Measurements from ENCODE around the gene EME2.

EME2 gene

GRCh38 chr16:1779741-1780676, 7.4 kb downstream of the EME2 start:
- no peak for DNase-seq (ENCODE audit: low spot score)
- POLR2A ChIA-PET (ENCODE audit: low non-redundant PET) = no interaction called here
- TF ChIP-seq CTCF (conservative IDR thresholded peaks at IDR 0.05; ENCODE audit: low read depth) = no peak
- CTCF ChIA-PET = no interaction called here
- peak overlapping the region; percentile 92 for H3K27ac ChIP-seq

GRCh38 chr16:1780677-1781072, 8.1 kb downstream of the EME2 start:
- peak overlapping the region; percentile 92 for H3K27ac ChIP-seq
- no peak for TF ChIP-seq CTCF (conservative IDR thresholded peaks at IDR 0.05; ENCODE audit: low read depth)
- ChIA-PET POLR2A (ENCODE audit: low non-redundant PET) (no interaction called here), CTCF (interaction anchor here (1.4 kb wide), 1 partner anchor 43 kb away, joined by 4 read pairs; no protein-coding TSS in a partner anchor)
- DNase-seq (ENCODE audit: low spot score) = no peak

- H3K27ac ChIP-seq = peak overlapping the region; percentile 92
- DNase-seq (ENCODE audit: low spot score) = no peak
- POLR2A ChIA-PET (ENCODE audit: low non-redundant PET) = interaction anchor here (2.3 kb wide), 1 partner anchor 11 kb away, joined by 6 read pairs; no protein-coding TSS in a partner anchor
- CTCF ChIA-PET = interaction anchor here (1.4 kb wide), 1 partner anchor 43 kb away, joined by 4 read pairs; no protein-coding TSS in a partner anchor
- TF ChIP-seq CTCF (conservative IDR thresholded peaks at IDR 0.05; ENCODE audit: low read depth) = no peak
These were observed 8.6 kb downstream of the EME2 start for GRCh38 chr16:1781254-1781653.

GRCh38 chr16:1781758-1782407, 9.3 kb downstream of the EME2 start:
- peak; percentile 39 for DNase-seq (ENCODE audit: low spot score)
- CTCF ChIA-PET = interaction anchor here (0.6 to 1.4 kb wide), 2 partner anchors 18 to 42 kb away, joined by 4 read pairs; no protein-coding TSS in a partner anchor
- POLR2A ChIA-PET (ENCODE audit: low non-redundant PET) = interaction anchor here (0.7 to 2.3 kb wide), 3 partner anchors 12 to 45 kb away, joined by 3 to 7 read pairs (median 6); partner anchors contain the start of genes FAHD1 and HAGH

GRCh38 chr16:1782408-1783264, 10.0 kb downstream of the EME2 start, which contains the start of the genes NUBP2 and SPSB3:
Gene NUBP2, plus strand, starts transcription at chr16:1782960. Its CDS starts 61 bp downstream, at chr16:1783021.
Gene SPSB3, minus strand, starts transcription at chr16:1782571. Its CDS starts 1,088 bp downstream, at chr16:1781483.
- CTCF ChIA-PET = interaction anchor here (0.6 to 1.4 kb wide), 4 partner anchors 16 to 41 kb away, joined by 3 to 4 read pairs (median 4); no protein-coding TSS in a partner anchor
- peak; percentile 99 for DNase-seq (ENCODE audit: low spot score)
- no peak for TF ChIP-seq CTCF (conservative IDR thresholded peaks at IDR 0.05; ENCODE audit: low read depth)
- peak within 1 kb of the TSS; percentile 92 for H3K27ac ChIP-seq
- POLR2A ChIA-PET (ENCODE audit: low non-redundant PET) = interaction anchor here (0.6 to 2.3 kb wide), 8 partner anchors 9 to 440 kb away, joined by 3 to 7 read pairs (median 5); partner anchors contain the start of genes FAHD1 and HAGH

More at GRCh38 chr16:1781758-1782407, 9.3 kb downstream of the EME2 start:
- no peak for TF ChIP-seq CTCF (conservative IDR thresholded peaks at IDR 0.05; ENCODE audit: low read depth)
- H3K27ac ChIP-seq = peak overlapping the region; percentile 92

Measured in RWPE1 (cell line).